HepG2 (cell line): ENCODE results near the gene E2F1. TPM values are rescaled to one million over a fixed set of nuclear protein-coding genes. Genes with fewer than 3 reads are reported as not detected.

Source experiments
- ATAC-seq: fragments of 200-7000 bp; cut with Tn5 transposase; 3 replicates; pipeline ENCODE4 v1.9.1; 2020; ENCODE audit warnings: mild to moderate bottlenecking, moderate library complexity
- BruUV-seq: library from RNA; stranded (reverse); fragments of 400-500 nt; replicated peaks from 2 replicates; lab custom pipeline; 2021; lab: Mats Ljungman, UMichigan
- CTCF ChIA-PET: fragments of 300-600 bp; formaldehyde crosslinking; extraction: SDS; loops from one replicate; lab custom pipeline; 2021; ENCODE audit warnings: low total read pairs, inconsistent platforms, low intra/inter-chr PET ratio; lab: Yijun Ruan, JAX
- POLR2A ChIA-PET: fragments of 350-600 bp; sonication (Branson Sonifier 250); formaldehyde crosslinking; loops from one replicate; lab custom pipeline; 2020; ENCODE audit warnings: antibody characterized with exemption, inconsistent platforms; lab: Yijun Ruan, JAX
- DNase-seq: peaks from one replicate; pipeline ENCODE4 v3.0.0-alpha.2; 2015; ENCODE audit warnings: low spot score
- FAIRE-seq: peaks from 3 replicates; lab custom pipeline; 2011; peaks lifted over from hg19 to GRCh38; lab: Jason Lieb, UNC
- H2AFZ ChIP-seq: one replicate; pipeline ENCODE4 v1.6.1; 2011; ENCODE audit warnings: low read length, inconsistent platforms
- H3K27ac ChIP-seq: fragments of 300-600 bp; 3 replicates; pipeline ENCODE4 v1.8.0; 2011; ENCODE audit warnings: mixed run types, mild to moderate bottlenecking, mixed read lengths, low read length, inconsistent platforms; ENCODE audit not compliant: insufficient read depth; ENCODE audit errors: extremely low read length
- H3K27me3 ChIP-seq, 2 experiments: fragments of 200-600 bp in 1 of 2; 2 replicates in 1 of 2; 3 replicates in 1 of 2; pipeline versions ENCODE4 v1.6.0 to v1.8.0; 2011; ENCODE audit warnings: low read length in 2 of 2, mild to moderate bottlenecking in 2 of 2, moderate library complexity in 2 of 2, inconsistent platforms in 1 of 2; ENCODE audit not compliant: insufficient read depth in 2 of 2, control insufficient read depth in 1 of 2
- H3K36me3 ChIP-seq, 2 experiments: fragments of 200-600 bp in 1 of 2; replicated peaks in 1 of 2; 2 replicates in 1 of 2; 3 replicates in 1 of 2; pipeline versions ENCODE4 v1.5.1 to v1.8.0; 2011; ENCODE audit warnings: low read length in 2 of 2, inconsistent platforms in 1 of 2; ENCODE audit not compliant: insufficient read depth in 2 of 2, control insufficient read depth in 1 of 2
- H3K4me1 ChIP-seq: 2 replicates; pipeline ENCODE4 v1.5.1; 2012; ENCODE audit warnings: low read length, inconsistent platforms; ENCODE audit not compliant: insufficient read depth
- H3K4me2 ChIP-seq: 2 replicates; pipeline ENCODE4 v1.6.0; 2011; ENCODE audit warnings: low read depth, low read length, inconsistent platforms
- H3K4me3 ChIP-seq, 3 experiments: fragments of 200-600 bp in 1 of 3; sonication (generic), shearing (Covaris generic) in 1 of 3; replicated peaks in 1 of 3; 2 replicates each; pipeline ENCODE4 v1.5.1; 2011 to 2016; ENCODE audit warnings: low read length in 3 of 3, inconsistent platforms in 2 of 3, low read depth in 2 of 3, mild to moderate bottlenecking in 2 of 3, control low read depth in 1 of 3, mixed read lengths in 1 of 3; ENCODE audit not compliant: insufficient read depth in 1 of 3
- H3K79me2 ChIP-seq: one replicate; pipeline ENCODE4 v1.6.1; 2011; ENCODE audit warnings: low read length, inconsistent platforms; ENCODE audit not compliant: insufficient read depth
- H3K9ac ChIP-seq: 2 replicates; pipeline ENCODE4 v1.6.0; 2011; ENCODE audit warnings: mild to moderate bottlenecking, low read depth, low read length, inconsistent platforms; ENCODE audit not compliant: insufficient read depth
- H3K9me3 ChIP-seq: 2 replicates; pipeline ENCODE4 v1.5.1; 2012; ENCODE audit warnings: mild to moderate bottlenecking, low read length
- H4K20me1 ChIP-seq: 2 replicates; pipeline ENCODE4 v1.6.0; 2011; ENCODE audit warnings: inconsistent platforms, mild to moderate bottlenecking, low read length, moderate library complexity; ENCODE audit not compliant: insufficient read depth
- CCDC6 ChIP-seq: sonication (generic); formaldehyde crosslinking; IDR thresholded peaks from 2 replicates; pipeline ENCODE4 v1.8.1; 2022; ENCODE audit warnings: mild to moderate bottlenecking, missing genetic modification reagents, moderate library complexity
- DNMT3B ChIP-seq: conservative IDR thresholded peaks from 2 replicates; pipeline ENCODE4 v1.6.1; 2016; ENCODE audit warnings: missing biosample characterization, control low read depth
- KAT2B ChIP-seq: fragments of 150-350 bp; IDR thresholded peaks from 2 replicates; pipeline ENCODE4 v1.6.1; 2014; ENCODE audit warnings: low read depth, low read length, borderline replicate concordance
- MIER3 ChIP-seq: IDR thresholded peaks from 2 replicates; pipeline ENCODE4 v1.6.1; 2016; ENCODE audit warnings: missing compliant biosample characterization, borderline replicate concordance
- POLR2G ChIP-seq: fragments of 200-400 bp; formaldehyde crosslinking; IDR thresholded peaks from 2 replicates; pipeline ENCODE4 v1.6.1; 2018; ENCODE audit warnings: mild to moderate bottlenecking, low read depth, low read length, moderate library complexity
- REXO4 ChIP-seq: sonication (generic); formaldehyde crosslinking; IDR thresholded peaks from 2 replicates; pipeline ENCODE4 v1.8.0; 2022; ENCODE audit warnings: missing genetic modification reagents, mild to moderate bottlenecking, borderline replicate concordance
- RFX5 ChIP-seq: IDR thresholded peaks from 2 replicates; pipeline ENCODE4 v1.6.1; 2011; ENCODE audit warnings: low read depth, low read length, improper control_type of control experiment
- TCF12 ChIP-seq, 2 experiments: fragments of 450-650 bp in 1 of 2; sonication (generic) in 1 of 2; formaldehyde crosslinking in 1 of 2; IDR thresholded peaks; 2 replicates each; pipeline versions ENCODE4 v1.6.1 to v1.8.0; 2017 to 2022; ENCODE audit warnings: antibody characterized with exemption in 1 of 2, mild to moderate bottlenecking in 1 of 2, missing genetic modification reagents in 1 of 2, moderate library complexity in 1 of 2
- ZNF101 ChIP-seq: sonication (generic); formaldehyde crosslinking; IDR thresholded peaks from 2 replicates; pipeline ENCODE4 v1.4.0; 2020; ENCODE audit warnings: mild to moderate bottlenecking, low read depth, missing genetic modification reagents, borderline replicate concordance
- ZNF256 ChIP-seq: sonication (generic); formaldehyde crosslinking; conservative IDR thresholded peaks from 2 replicates; pipeline ENCODE4 v1.4.0; 2020; ENCODE audit warnings: missing genetic modification reagents
- ZNF317 ChIP-seq: sonication (generic); formaldehyde crosslinking; IDR thresholded peaks from 2 replicates; pipeline ENCODE4 v1.5.0; 2020; ENCODE audit warnings: mild to moderate bottlenecking, missing genetic modification reagents
- ZSCAN21 ChIP-seq: sonication (generic); formaldehyde crosslinking; IDR thresholded peaks from 2 replicates; pipeline ENCODE4 v1.8.0; 2022; ENCODE audit warnings: mild to moderate bottlenecking, missing genetic modification reagents, moderate library complexity, borderline replicate concordance
- WGBS: methylation state at CpG from one replicate; pipeline ENCODE4 v1.1.6; 2017; ENCODE audit warnings: low lambda C conversion rate; 5-methylcytosine and 5-hydroxymethylcytosine counted together
- in situ Hi-C: cut with HindIII; loops from 2 replicates; pipeline ENCODE4 v1.10.0; 2017; ENCODE audit warnings: low pct_unique_long_range_greater_than_20kb; ENCODE audit not compliant: extremely low pct_ligation_motif_present
- intact Hi-C: fragments of 100-400 bp; cut with micrococcal nuclease; formaldehyde crosslinking; loops from one replicate; pipeline ENCODE4 v1.10.0; 2022; ENCODE audit not compliant: unreplicated experiment
- polyA plus RNA-seq, 8 experiments: library from polyadenylated mRNA; depleted of rRNA in 3 of 8; stranded (reverse) in 7 of 8; unstranded in 1 of 8; fragments of >200 nt; fragmentation: Illumina TruSeq in 4 of 8; extraction: Trizol in 4 of 8; gene quantifications; 2 replicates each; pipeline versions ENCODE4 v1.2.1 to v1.2.3, GENCODE V29; 2011 to 2016; ENCODE audit warnings: low read depth in 4 of 8, missing spikeins in 1 of 8, mixed read lengths in 1 of 8; ENCODE audit not compliant: insufficient read depth in 1 of 8
- total RNA-seq, 5 experiments: library from RNA; depleted of rRNA; stranded (reverse); fragments of >200 nt; fragmentation: Illumina TruSeq; extraction: Trizol; gene quantifications; 2 replicates each; pipeline ENCODE4 v1.2.3, GENCODE V29; 2016; ENCODE audit warnings: low read depth in 1 of 5
- TF ChIP-seq, protein P1 (sequence below): sonication (generic); formaldehyde crosslinking; IDR thresholded peaks from 2 replicates; pipeline ENCODE4 v1.4.0; 2020; ENCODE audit warnings: missing genetic modification reagents
- TF ChIP-seq, protein P2 (sequence below): IDR thresholded peaks from 2 replicates; pipeline ENCODE4 v1.6.1; 2016; ENCODE audit warnings: control low read depth
- TF ChIP-seq, protein P3 (sequence below): IDR thresholded peaks from 2 replicates; pipeline ENCODE4 v1.6.1; 2016; ENCODE audit warnings: low read depth, borderline replicate concordance

E2F1 gene
- total and polyA plus RNA-seq, 2 of the 13 experiments (the other 11 are each of a cell fraction or from before 2014, with no cell fraction given) = 25.5 to 39.4 TPM

DNA sequence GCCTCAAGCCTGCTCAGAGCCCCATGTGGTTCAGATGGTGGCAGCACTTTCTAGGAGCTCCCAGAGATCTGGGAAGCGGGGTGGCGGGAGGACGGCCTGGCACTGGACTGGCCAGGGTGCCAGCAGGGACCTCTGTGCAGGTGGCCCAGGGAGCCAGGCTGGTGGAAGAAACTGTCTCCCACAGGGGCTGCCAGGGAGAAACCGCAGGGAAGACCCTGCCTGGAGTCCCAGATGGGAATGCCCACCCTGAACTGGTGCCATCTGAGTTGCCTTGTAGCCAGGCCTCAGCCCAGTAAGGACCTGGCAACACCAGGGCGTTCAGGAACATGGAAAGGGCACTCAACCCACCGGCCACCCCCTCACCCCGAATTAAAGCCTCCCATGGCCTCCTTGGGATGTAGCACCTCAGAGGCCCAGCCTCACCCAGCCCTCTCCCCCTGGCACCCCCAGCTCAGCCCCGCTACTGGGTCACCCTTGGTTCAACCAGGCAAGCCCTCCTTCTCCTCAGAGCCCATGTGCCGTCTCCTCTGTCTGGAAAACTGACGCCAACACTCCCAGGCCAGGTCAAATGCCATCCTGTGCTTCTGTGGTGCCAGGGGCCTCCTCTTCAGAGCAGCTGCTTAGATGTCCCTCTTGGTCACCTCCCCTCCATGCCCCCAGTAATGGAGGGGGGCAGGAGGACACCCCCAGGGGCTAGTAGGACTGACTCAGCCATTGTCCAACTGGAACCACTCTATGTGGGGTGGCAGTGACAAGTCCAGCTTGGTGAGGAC lies 30.0 kb downstream of the E2F1 start (continued):
- TF ChIP-seq MIER3 (CRISPR knock-in tag) = no peak
- no peak for TF ChIP-seq REXO4 (CRISPR knock-in tag)
- TF ChIP-seq, protein P1, sequence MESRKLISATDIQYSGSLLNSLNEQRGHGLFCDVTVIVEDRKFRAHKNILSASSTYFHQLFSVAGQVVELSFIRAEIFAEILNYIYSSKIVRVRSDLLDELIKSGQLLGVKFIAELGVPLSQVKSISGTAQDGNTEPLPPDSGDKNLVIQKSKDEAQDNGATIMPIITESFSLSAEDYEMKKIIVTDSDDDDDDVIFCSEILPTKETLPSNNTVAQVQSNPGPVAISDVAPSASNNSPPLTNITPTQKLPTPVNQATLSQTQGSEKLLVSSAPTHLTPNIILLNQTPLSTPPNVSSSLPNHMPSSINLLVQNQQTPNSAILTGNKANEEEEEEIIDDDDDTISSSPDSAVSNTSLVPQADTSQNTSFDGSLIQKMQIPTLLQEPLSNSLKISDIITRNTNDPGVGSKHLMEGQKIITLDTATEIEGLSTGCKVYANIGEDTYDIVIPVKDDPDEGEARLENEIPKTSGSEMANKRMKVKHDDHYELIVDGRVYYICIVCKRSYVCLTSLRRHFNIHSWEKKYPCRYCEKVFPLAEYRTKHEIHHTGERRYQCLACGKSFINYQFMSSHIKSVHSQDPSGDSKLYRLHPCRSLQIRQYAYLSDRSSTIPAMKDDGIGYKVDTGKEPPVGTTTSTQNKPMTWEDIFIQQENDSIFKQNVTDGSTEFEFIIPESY (CRISPR knock-in tag) = peak; percentile 63; the same call in 1 of the 2 replicates
- TF ChIP-seq, protein P2, sequence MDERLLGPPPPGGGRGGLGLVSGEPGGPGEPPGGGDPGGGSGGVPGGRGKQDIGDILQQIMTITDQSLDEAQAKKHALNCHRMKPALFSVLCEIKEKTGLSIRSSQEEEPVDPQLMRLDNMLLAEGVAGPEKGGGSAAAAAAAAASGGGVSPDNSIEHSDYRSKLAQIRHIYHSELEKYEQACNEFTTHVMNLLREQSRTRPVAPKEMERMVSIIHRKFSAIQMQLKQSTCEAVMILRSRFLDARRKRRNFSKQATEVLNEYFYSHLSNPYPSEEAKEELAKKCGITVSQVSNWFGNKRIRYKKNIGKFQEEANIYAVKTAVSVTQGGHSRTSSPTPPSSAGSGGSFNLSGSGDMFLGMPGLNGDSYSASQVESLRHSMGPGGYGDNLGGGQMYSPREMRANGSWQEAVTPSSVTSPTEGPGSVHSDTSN (CRISPR knock-in tag) = no peak
- TF ChIP-seq, all 625 proteins: peak for 11

DNA sequence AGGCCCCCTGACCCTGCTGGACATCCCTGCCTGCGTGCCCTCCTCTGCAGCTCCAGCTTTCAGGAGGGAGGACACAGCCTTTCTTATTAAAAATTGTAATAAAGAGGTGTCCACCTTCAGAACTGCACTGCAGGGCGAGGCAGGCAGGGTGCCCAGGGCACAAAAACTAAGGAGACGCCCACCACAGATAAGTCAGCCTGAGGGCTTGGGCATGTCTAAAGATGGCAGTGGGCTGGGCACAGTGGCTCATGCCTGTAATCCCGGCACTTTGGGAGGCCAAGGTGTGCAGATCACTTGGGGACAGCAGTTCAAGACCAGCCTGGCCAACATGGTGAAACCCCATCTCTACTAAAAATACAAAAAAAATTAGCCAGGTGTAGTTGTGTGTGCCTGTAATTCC lies 31.0 kb downstream of the E2F1 start:
- no peak overlapping the region for H3K4me3 ChIP-seq
- in situ Hi-C loops = no loop called here
- no TSS peak for BruUV-seq
- no peak overlapping the region for H2AFZ ChIP-seq
- 77% methylated on average over 4 of the region's 4 CpGs for WGBS
- ATAC-seq (no peak), FAIRE-seq (no peak), DNase-seq (no peak)
- no peaks in the 10 kb centered on the region for H4K20me1 ChIP-seq
- no peaks in the 10 kb centered on the region for H3K9me3 ChIP-seq
- intact Hi-C loops = no loop called here
- CTCF ChIA-PET = no interaction called here
- peaks cover 37% of the 10 kb centered on the region for H3K4me1 ChIP-seq
- no peak overlapping the region for H3K9ac ChIP-seq
- POLR2A ChIA-PET = interaction anchor here (2.2 kb wide), 1 partner anchor 8 kb away, joined by 24 read pairs; no protein-coding TSS in a partner anchor
- H3K27ac ChIP-seq = no peak overlapping the region
- H3K36me3 ChIP-seq = peaks cover 28 to 36% of the 10 kb centered on the region in 2 experiments
- no peaks in the 10 kb centered on the region for H3K79me2 ChIP-seq
- H3K27me3 ChIP-seq = no peaks in the 10 kb centered on the region
- no peak overlapping the region for H3K4me2 ChIP-seq
- TF ChIP-seq ZNF101 = no peak
- no peak for TF ChIP-seq ZNF317 (CRISPR knock-in tag)
- no peak for TF ChIP-seq RFX5
- TF ChIP-seq DNMT3B = no peak
- TF ChIP-seq ZNF256 (CRISPR knock-in tag) = no peak
- no peak for TF ChIP-seq TCF12 (IDR thresholded peaks at IDR 0.05)
- TF ChIP-seq TCF12 (CRISPR knock-in tag; IDR thresholded peaks at IDR 0.05) = no peak
- no peak for TF ChIP-seq CCDC6 (CRISPR knock-in tag)
- TF ChIP-seq, protein P3, sequence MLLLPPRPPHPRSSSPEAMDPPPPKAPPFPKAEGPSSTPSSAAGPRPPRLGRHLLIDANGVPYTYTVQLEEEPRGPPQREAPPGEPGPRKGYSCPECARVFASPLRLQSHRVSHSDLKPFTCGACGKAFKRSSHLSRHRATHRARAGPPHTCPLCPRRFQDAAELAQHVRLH (CRISPR knock-in tag) = no peak
- 0 out of 2 replicates have a peak, but pooled peaks have one; percentile 15 for TF ChIP-seq POLR2G
- TF ChIP-seq KAT2B = no peak
- 0 out of 2 replicates have a peak, but pooled peaks have one; percentile 29 for TF ChIP-seq ZSCAN21
